SK-N-SH treated with all-trans-retinoic acid at 6 μM for 48 hours (cell line): ENCODE results near the gene AZIN2.

Experiments used
- ATAC-seq: fragments of 200-7000 bp; cut with Tn5 transposase; 3 replicates; pipeline ENCODE4 v1.9.1; 2020; ENCODE audit warnings: mild to moderate bottlenecking, moderate library complexity
- ARNTL ChIP-seq: fragments of 450-650 bp; formaldehyde crosslinking; IDR thresholded peaks from 2 replicates; pipeline ENCODE4 v1.5.0; 2020; ENCODE audit warnings: low read depth, mild to moderate bottlenecking, moderate library complexity, borderline replicate concordance
- BACH2 ChIP-seq: fragments of 250-450 bp; sonication (Bioruptor Pico); IDR thresholded peaks from 2 replicates; pipeline ENCODE4 v1.9.0; 2021; ENCODE audit warnings: mild to moderate bottlenecking, borderline replicate concordance
- CSDC2 ChIP-seq: fragments of 250-450 bp; sonication (Bioruptor Pico); IDR thresholded peaks from 2 replicates; pipeline ENCODE4 v1.5.0; 2020; ENCODE audit warnings: mild to moderate bottlenecking, moderate library complexity
- ESRRG ChIP-seq: fragments of 250-450 bp; sonication (Bioruptor Pico); IDR thresholded peaks from 2 replicates; pipeline ENCODE4 v1.6.1; 2021; ENCODE audit warnings: mild to moderate bottlenecking
- GLIS3 ChIP-seq: fragments of 250-450 bp; sonication (Bioruptor Pico); IDR thresholded peaks from 2 replicates; pipeline ENCODE4 v1.5.0; 2020; ENCODE audit warnings: mild to moderate bottlenecking, moderate library complexity
- OSR1 ChIP-seq: fragments of 250-450 bp; sonication (Bioruptor Pico); IDR thresholded peaks from 2 replicates; pipeline ENCODE4 v1.8.0; 2022; ENCODE audit warnings: moderate library complexity, mild to moderate bottlenecking, inconsistent platforms
- PPARA ChIP-seq: fragments of 250-450 bp; sonication (Bioruptor Pico); IDR thresholded peaks from 2 replicates; pipeline ENCODE4 v1.5.0; 2020; ENCODE audit warnings: mild to moderate bottlenecking, borderline replicate concordance
- RARB ChIP-seq: fragments of 250-450 bp; sonication (Bioruptor Pico); IDR thresholded peaks from 2 replicates; pipeline ENCODE4 v1.8.0; 2021; ENCODE audit warnings: mild to moderate bottlenecking, moderate library complexity
- SNAI2 ChIP-seq: fragments of 250-450 bp; sonication (Bioruptor Pico); IDR thresholded peaks from 2 replicates; pipeline ENCODE4 v1.5.0; 2020; ENCODE audit warnings: mild to moderate bottlenecking, moderate library complexity
- TCF4 ChIP-seq: fragments of 250-450 bp; sonication (Bioruptor Pico); IDR thresholded peaks from 2 replicates; pipeline ENCODE4 v1.8.0; 2021; ENCODE audit warnings: mild to moderate bottlenecking, moderate library complexity, borderline replicate concordance
- TOX ChIP-seq: fragments of 250-450 bp; sonication (Bioruptor Pico); IDR thresholded peaks from 2 replicates; pipeline ENCODE4 v1.8.0; 2021; ENCODE audit warnings: mild to moderate bottlenecking, moderate library complexity, borderline replicate concordance
- ZC3H10 ChIP-seq: fragments of 250-450 bp; sonication (Bioruptor Pico); IDR thresholded peaks from 2 replicates; pipeline ENCODE4 v1.5.1; 2021; ENCODE audit warnings: mild to moderate bottlenecking, moderate library complexity
- ZFP30 ChIP-seq: fragments of 450-650 bp; formaldehyde crosslinking; IDR thresholded peaks from 2 replicates; pipeline ENCODE4 v1.5.0; 2022; ENCODE audit warnings: mild to moderate bottlenecking, moderate library complexity
- ZNF565 ChIP-seq: fragments of 450-650 bp; formaldehyde crosslinking; conservative IDR thresholded peaks from 2 replicates; pipeline ENCODE4 v1.5.0; 2020; ENCODE audit warnings: low read depth, mild to moderate bottlenecking, moderate library complexity
- ZNF70 ChIP-seq: fragments of 450-650 bp; formaldehyde crosslinking; IDR thresholded peaks from 2 replicates; pipeline ENCODE4 v1.5.0; 2020; ENCODE audit warnings: mild to moderate bottlenecking, moderate library complexity
- ZNF8 ChIP-seq: fragments of 450-650 bp; formaldehyde crosslinking; IDR thresholded peaks from 2 replicates; pipeline ENCODE4 v1.5.0; 2020; ENCODE audit warnings: mild to moderate bottlenecking, moderate library complexity
- TF ChIP-seq, protein P1 (sequence below): fragments of 250-450 bp; sonication (Bioruptor Pico); IDR thresholded peaks from 2 replicates; pipeline ENCODE4 v1.8.0; 2020; ENCODE audit warnings: mild to moderate bottlenecking, moderate library complexity, borderline replicate concordance
- TF ChIP-seq, protein P2 (sequence below): fragments of 250-450 bp; sonication (Bioruptor Pico); IDR thresholded peaks from 2 replicates; pipeline ENCODE4 v1.5.1; 2021; ENCODE audit warnings: mild to moderate bottlenecking, moderate library complexity
- TF ChIP-seq, protein P3 (sequence below): fragments of 250-450 bp; sonication (Bioruptor Pico); IDR thresholded peaks from 2 replicates; pipeline ENCODE4 v1.8.0; 2021; ENCODE audit warnings: low read depth, mild to moderate bottlenecking, moderate library complexity, borderline replicate concordance
- TF ChIP-seq, protein P4 (sequence below): fragments of 250-450 bp; sonication (Bioruptor Pico); IDR thresholded peaks from 2 replicates; pipeline ENCODE4 v1.5.0; 2020; ENCODE audit warnings: mild to moderate bottlenecking, moderate library complexity
- TF ChIP-seq, protein P5 (sequence below): fragments of 250-450 bp; sonication (Bioruptor Pico); IDR thresholded peaks from 2 replicates; pipeline ENCODE4 v1.5.1; 2020; ENCODE audit warnings: low read depth, mild to moderate bottlenecking, moderate library complexity

AZIN2 gene

DNA sequence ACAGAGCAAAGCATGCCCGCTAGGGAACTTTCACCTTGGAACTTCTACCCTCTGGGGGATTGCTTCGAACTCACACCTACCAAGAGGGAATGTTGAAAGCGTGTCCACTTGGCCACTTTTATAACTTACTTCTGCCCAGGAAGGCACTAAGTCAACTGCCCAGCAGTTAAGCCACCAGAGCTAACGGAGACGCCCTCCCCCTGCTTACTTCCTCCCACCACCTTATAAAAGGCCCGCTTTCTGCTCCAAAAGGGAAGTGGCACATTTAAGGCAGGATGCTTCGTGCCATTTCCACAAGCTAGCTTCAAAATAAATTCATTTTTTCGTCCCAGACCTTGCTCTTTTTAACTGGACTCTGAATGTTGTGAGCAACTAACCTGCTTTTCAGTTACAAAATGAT, 41.1 kb upstream of the AZIN2 start:
- ATAC-seq: no peak
- no peak for TF ChIP-seq ZNF8 (CRISPR knock-in tag)
- no peak for TF ChIP-seq RARB
- TF ChIP-seq, protein P1, sequence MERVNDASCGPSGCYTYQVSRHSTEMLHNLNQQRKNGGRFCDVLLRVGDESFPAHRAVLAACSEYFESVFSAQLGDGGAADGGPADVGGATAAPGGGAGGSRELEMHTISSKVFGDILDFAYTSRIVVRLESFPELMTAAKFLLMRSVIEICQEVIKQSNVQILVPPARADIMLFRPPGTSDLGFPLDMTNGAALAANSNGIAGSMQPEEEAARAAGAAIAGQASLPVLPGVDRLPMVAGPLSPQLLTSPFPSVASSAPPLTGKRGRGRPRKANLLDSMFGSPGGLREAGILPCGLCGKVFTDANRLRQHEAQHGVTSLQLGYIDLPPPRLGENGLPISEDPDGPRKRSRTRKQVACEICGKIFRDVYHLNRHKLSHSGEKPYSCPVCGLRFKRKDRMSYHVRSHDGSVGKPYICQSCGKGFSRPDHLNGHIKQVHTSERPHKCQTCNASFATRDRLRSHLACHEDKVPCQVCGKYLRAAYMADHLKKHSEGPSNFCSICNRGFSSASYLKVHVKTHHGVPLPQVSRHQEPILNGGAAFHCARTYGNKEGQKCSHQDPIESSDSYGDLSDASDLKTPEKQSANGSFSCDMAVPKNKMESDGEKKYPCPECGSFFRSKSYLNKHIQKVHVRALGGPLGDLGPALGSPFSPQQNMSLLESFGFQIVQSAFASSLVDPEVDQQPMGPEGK (CRISPR knock-in tag): no peak
- TF ChIP-seq OSR1 (CRISPR knock-in tag): no peak
- no peak for TF ChIP-seq ZNF565 (CRISPR knock-in tag)
- TF ChIP-seq ZNF70 (CRISPR knock-in tag): no peak

DNA sequence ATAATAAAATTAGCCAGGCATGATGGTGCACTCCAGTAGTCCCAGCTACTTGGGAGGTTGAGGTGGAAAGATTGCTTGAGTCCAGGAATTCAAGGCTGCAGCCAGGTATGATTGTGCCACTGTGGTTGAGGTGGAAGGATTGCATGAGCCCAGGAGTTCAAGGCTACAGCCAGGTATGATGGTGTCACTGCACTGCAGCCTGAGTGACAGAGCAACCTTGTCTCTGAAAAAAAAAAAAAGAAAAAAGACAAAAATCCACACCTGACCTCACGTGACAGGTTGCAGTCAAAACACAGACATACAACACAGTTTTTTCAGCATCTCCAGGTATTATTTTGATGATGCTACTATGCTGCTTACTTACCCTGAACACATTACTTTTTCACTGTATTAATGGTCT, 39.9 kb upstream of the AZIN2 start:
- TF ChIP-seq, protein P1 (CRISPR knock-in tag): no peak
- TF ChIP-seq ZNF565 (CRISPR knock-in tag): no peak
- TF ChIP-seq TOX (CRISPR knock-in tag): no peak
- TF ChIP-seq BACH2: no peak
- no peak for TF ChIP-seq SNAI2 (CRISPR knock-in tag)
- no peak for TF ChIP-seq ZNF70 (CRISPR knock-in tag)
- no peak for TF ChIP-seq ARNTL (CRISPR knock-in tag)
- TF ChIP-seq RARB: no peak
- TF ChIP-seq, protein P2, sequence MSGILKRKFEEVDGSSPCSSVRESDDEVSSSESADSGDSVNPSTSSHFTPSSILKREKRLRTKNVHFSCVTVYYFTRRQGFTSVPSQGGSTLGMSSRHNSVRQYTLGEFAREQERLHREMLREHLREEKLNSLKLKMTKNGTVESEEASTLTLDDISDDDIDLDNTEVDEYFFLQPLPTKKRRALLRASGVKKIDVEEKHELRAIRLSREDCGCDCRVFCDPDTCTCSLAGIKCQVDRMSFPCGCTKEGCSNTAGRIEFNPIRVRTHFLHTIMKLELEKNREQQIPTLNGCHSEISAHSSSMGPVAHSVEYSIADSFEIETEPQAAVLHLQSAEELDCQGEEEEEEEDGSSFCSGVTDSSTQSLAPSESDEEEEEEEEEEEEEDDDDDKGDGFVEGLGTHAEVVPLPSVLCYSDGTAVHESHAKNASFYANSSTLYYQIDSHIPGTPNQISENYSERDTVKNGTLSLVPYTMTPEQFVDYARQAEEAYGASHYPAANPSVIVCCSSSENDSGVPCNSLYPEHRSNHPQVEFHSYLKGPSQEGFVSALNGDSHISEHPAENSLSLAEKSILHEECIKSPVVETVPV (CRISPR knock-in tag): no peak
- TF ChIP-seq OSR1 (CRISPR knock-in tag): no peak
- TF ChIP-seq ESRRG (CRISPR knock-in tag): no peak
- no peak for ATAC-seq

DNA sequence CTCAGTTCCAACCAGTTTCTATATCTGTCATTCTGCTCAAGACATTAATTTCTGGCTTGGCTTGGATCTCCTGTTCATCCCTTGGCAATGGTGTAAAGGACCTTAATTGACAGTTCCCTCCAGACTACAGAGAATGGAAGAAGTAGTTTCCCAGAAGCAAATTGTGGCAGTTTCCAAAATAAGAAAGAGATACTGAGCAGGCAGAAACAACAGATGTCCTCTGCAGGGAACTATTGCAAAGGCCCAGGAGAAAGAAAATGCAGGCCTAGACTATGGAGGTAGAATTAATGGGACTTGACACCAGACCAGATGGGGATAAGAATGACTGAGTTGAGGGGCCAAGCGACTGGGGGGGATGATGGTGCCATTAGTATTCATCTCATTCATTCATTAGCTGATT, 38.1 kb upstream of the AZIN2 start:
- TF ChIP-seq ZC3H10 (CRISPR knock-in tag) (no peak), TCF4 (CRISPR knock-in tag) (no peak), ESRRG (CRISPR knock-in tag) (no peak), ZNF565 (CRISPR knock-in tag) (no peak), CSDC2 (CRISPR knock-in tag) (no peak), RARB (no peak), ARNTL (CRISPR knock-in tag) (no peak), GLIS3 (no peak), PPARA (no peak), ZFP30 (no peak), ZNF70 (CRISPR knock-in tag) (no peak), BACH2 (no peak), TOX (CRISPR knock-in tag) (no peak), ZNF8 (CRISPR knock-in tag) (no peak)
- TF ChIP-seq, protein P2 (CRISPR knock-in tag): no peak
- TF ChIP-seq, protein P1 (CRISPR knock-in tag): no peak
- TF ChIP-seq, protein P3, sequence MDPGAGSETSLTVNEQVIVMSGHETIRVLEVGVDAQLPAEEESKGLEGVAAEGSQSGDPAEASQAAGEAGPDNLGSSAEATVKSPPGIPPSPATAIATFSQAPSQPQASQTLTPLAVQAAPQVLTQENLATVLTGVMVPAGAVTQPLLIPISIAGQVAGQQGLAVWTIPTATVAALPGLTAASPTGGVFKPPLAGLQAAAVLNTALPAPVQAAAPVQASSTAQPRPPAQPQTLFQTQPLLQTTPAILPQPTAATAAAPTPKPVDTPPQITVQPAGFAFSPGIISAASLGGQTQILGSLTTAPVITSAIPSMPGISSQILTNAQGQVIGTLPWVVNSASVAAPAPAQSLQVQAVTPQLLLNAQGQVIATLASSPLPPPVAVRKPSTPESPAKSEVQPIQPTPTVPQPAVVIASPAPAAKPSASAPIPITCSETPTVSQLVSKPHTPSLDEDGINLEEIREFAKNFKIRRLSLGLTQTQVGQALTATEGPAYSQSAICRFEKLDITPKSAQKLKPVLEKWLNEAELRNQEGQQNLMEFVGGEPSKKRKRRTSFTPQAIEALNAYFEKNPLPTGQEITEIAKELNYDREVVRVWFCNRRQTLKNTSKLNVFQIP: no peak
- TF ChIP-seq, protein P4, sequence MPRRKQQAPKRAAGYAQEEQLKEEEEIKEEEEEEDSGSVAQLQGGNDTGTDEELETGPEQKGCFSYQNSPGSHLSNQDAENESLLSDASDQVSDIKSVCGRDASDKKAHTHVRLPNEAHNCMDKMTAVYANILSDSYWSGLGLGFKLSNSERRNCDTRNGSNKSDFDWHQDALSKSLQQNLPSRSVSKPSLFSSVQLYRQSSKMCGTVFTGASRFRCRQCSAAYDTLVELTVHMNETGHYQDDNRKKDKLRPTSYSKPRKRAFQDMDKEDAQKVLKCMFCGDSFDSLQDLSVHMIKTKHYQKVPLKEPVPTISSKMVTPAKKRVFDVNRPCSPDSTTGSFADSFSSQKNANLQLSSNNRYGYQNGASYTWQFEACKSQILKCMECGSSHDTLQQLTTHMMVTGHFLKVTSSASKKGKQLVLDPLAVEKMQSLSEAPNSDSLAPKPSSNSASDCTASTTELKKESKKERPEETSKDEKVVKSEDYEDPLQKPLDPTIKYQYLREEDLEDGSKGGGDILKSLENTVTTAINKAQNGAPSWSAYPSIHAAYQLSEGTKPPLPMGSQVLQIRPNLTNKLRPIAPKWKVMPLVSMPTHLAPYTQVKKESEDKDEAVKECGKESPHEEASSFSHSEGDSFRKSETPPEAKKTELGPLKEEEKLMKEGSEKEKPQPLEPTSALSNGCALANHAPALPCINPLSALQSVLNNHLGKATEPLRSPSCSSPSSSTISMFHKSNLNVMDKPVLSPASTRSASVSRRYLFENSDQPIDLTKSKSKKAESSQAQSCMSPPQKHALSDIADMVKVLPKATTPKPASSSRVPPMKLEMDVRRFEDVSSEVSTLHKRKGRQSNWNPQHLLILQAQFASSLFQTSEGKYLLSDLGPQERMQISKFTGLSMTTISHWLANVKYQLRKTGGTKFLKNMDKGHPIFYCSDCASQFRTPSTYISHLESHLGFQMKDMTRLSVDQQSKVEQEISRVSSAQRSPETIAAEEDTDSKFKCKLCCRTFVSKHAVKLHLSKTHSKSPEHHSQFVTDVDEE (CRISPR knock-in tag): no peak
- TF ChIP-seq, protein P5, sequence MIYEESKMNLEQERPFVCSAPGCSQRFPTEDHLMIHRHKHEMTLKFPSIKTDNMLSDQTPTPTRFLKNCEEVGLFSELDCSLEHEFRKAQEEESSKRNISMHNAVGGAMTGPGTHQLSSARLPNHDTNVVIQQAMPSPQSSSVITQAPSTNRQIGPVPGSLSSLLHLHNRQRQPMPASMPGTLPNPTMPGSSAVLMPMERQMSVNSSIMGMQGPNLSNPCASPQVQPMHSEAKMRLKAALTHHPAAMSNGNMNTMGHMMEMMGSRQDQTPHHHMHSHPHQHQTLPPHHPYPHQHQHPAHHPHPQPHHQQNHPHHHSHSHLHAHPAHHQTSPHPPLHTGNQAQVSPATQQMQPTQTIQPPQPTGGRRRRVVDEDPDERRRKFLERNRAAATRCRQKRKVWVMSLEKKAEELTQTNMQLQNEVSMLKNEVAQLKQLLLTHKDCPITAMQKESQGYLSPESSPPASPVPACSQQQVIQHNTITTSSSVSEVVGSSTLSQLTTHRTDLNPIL: no peak
- no peak for ATAC-seq
